PC-3 (cell line): Measurements from ENCODE around the gene CARNS1.

Experiments
- CTCF ChIP-seq: fragments of 300-600 bp; sonication (generic); conservative IDR thresholded peaks from 2 replicates; pipeline ENCODE4 v1.5.1; 2017; ENCODE audit warnings: antibody characterized with exemption, low read depth, mild to moderate bottlenecking, low read length
- EZH2 ChIP-seq: fragments of 300-600 bp; sonication (generic); IDR thresholded peaks from one replicate; pipeline ENCODE4 v1.6.1; 2017; ENCODE audit warnings: antibody characterized with exemption, mild to moderate bottlenecking, low read length; ENCODE audit not compliant: unreplicated experiment
- EZH2phosphoT487 ChIP-seq: fragments of 300-600 bp; sonication (generic); IDR thresholded peaks from 2 replicates; pipeline ENCODE4 v1.6.1; 2018; ENCODE audit warnings: mild to moderate bottlenecking, antibody characterized with exemption, low read length, borderline replicate concordance

GRCh38 chr11:67410984-67411784 lies 4.3 kb upstream of the CARNS1 start:
- TF ChIP-seq CTCF (no peak), EZH2phosphoT487 (no peak), EZH2 (no peak)
